ENCODE results near the gene SH3TC1. TPM values are rescaled to one million over a fixed set of nuclear protein-coding genes. Genes with fewer than 3 reads are reported as not detected.

The SH3TC1 gene
- polyA plus RNA-seq, 1 donor (not counting 4 experiments of a cell fraction or from before 2014, with no cell fraction given) = 12.3 TPM

GRCh38 chr4:8221985-8222384 lies 22.9 kb downstream of the SH3TC1 start:
- H3K4me3 ChIP-seq (ENCODE audit: control insufficient read depth in 2 of 3, extremely low read depth in 1 of 3, insufficient read depth in 2 of 3, low read depth in 1 of 3, low read length in 3 of 3) = no peak overlapping the region
- H3K79me2 ChIP-seq (ENCODE audit: control insufficient read depth, insufficient read depth, low read length) = no peaks in the 10 kb centered on the region
- DNase-seq (ENCODE audit: low read depth, low spot score) (no peak), FAIRE-seq (no peak)
- no peak overlapping the region for H3K9ac ChIP-seq (ENCODE audit: control insufficient read depth, extremely low read depth, insufficient read depth, low read length)
- dilution Hi-C loops (cut with MboI; ENCODE audit: extremely low pct_ligation_motif_present, low sequenced_read_pairs) = no loop called here
- peaks cover 41 to 54% of the 10 kb centered on the region in 2 experiments for H3K36me3 ChIP-seq (ENCODE audit: control insufficient read depth in 2 of 2, extremely low read depth in 1 of 2, insufficient read depth in 2 of 2, low read length in 2 of 2)
- H3K27me3 ChIP-seq (ENCODE audit: control insufficient read depth, extremely low read depth, insufficient read depth, low read length) = no peaks in the 10 kb centered on the region
- no peak overlapping the region for H3K27ac ChIP-seq (ENCODE audit: control insufficient read depth, insufficient read depth, low read length)
- no peak overlapping the region for H2AFZ ChIP-seq (ENCODE audit: control insufficient read depth, low read length)
- TF ChIP-seq CTCF (optimal IDR thresholded peaks at IDR 0.05 in 1 of 3, IDR thresholded peaks at IDR 0.05 in 1 of 3, conservative IDR thresholded peaks at IDR 0.05 in 1 of 3; ENCODE audit: extremely low read depth in 1 of 3, insufficient read depth in 2 of 3, low read length in 3 of 3) (no peak), EZH2 (IDR thresholded peaks at IDR 0.05; ENCODE audit: low read length) (no peak)
- H3K4me2 ChIP-seq (ENCODE audit: control insufficient read depth, extremely low read depth, insufficient read depth, low read depth, low read length) = no peak overlapping the region
- H4K20me1 ChIP-seq (ENCODE audit: control insufficient read depth, extremely low read depth, insufficient read depth, low read length) = no peaks in the 10 kb centered on the region
- no peaks in the 10 kb centered on the region for H3K4me1 ChIP-seq (ENCODE audit: control insufficient read depth, extremely low read depth, insufficient read depth, low read length)
- H3K9me1 ChIP-seq (ENCODE audit: control insufficient read depth, extremely low read depth, insufficient read depth, low read length) = no peaks in the 10 kb centered on the region
- no peaks in the 10 kb centered on the region for H3K9me3 ChIP-seq (ENCODE audit: control insufficient read depth, low read depth, low read length)

- H3K36me3 ChIP-seq (ENCODE audit: control insufficient read depth in 2 of 2, extremely low read depth in 1 of 2, insufficient read depth in 2 of 2, low read length in 2 of 2) = peaks cover 43 to 48% of the 10 kb centered on the region in 2 experiments
- FAIRE-seq (no peak), DNase-seq (ENCODE audit: low read depth, low spot score) (no peak)
- no peaks in the 10 kb centered on the region for H3K4me1 ChIP-seq (ENCODE audit: control insufficient read depth, extremely low read depth, insufficient read depth, low read length)
- H3K79me2 ChIP-seq (ENCODE audit: control insufficient read depth, insufficient read depth, low read length) = no peaks in the 10 kb centered on the region
- no peaks in the 10 kb centered on the region for H3K9me3 ChIP-seq (ENCODE audit: control insufficient read depth, low read depth, low read length)
- H3K9me1 ChIP-seq (ENCODE audit: control insufficient read depth, extremely low read depth, insufficient read depth, low read length) = no peaks in the 10 kb centered on the region
- H3K27ac ChIP-seq (ENCODE audit: control insufficient read depth, insufficient read depth, low read length) = no peak overlapping the region
- dilution Hi-C loops (cut with MboI; ENCODE audit: extremely low pct_ligation_motif_present, low sequenced_read_pairs) = no loop called here
- no peak overlapping the region for H3K9ac ChIP-seq (ENCODE audit: control insufficient read depth, extremely low read depth, insufficient read depth, low read length)
- H3K4me3 ChIP-seq (ENCODE audit: control insufficient read depth in 2 of 3, extremely low read depth in 1 of 3, insufficient read depth in 2 of 3, low read depth in 1 of 3, low read length in 3 of 3) = no peak overlapping the region
- no peaks in the 10 kb centered on the region for H3K27me3 ChIP-seq (ENCODE audit: control insufficient read depth, extremely low read depth, insufficient read depth, low read length)
- TF ChIP-seq CTCF (optimal IDR thresholded peaks at IDR 0.05 in 1 of 3, IDR thresholded peaks at IDR 0.05 in 1 of 3, conservative IDR thresholded peaks at IDR 0.05 in 1 of 3; ENCODE audit: extremely low read depth in 1 of 3, insufficient read depth in 2 of 3, low read length in 3 of 3) (no peak), EZH2 (IDR thresholded peaks at IDR 0.05; ENCODE audit: low read length) (no peak)
- H2AFZ ChIP-seq (ENCODE audit: control insufficient read depth, low read length) = no peak overlapping the region
- no peaks in the 10 kb centered on the region for H4K20me1 ChIP-seq (ENCODE audit: control insufficient read depth, extremely low read depth, insufficient read depth, low read length)
- no peak overlapping the region for H3K4me2 ChIP-seq (ENCODE audit: control insufficient read depth, extremely low read depth, insufficient read depth, low read depth, low read length)
These were observed 23.7 kb downstream of the SH3TC1 start for GRCh38 chr4:8222609-8223388.

Measured in keratinocyte (primary cell).